Measurements from ENCODE around the gene NINL. TPM values are rescaled to one million over a fixed set of nuclear protein-coding genes. Genes with fewer than 3 reads are reported as not detected.

NINL gene
- total and polyA plus RNA-seq, 2 experiments from 2014 or later, result 26.4 to 61.3 TPM

DNA sequence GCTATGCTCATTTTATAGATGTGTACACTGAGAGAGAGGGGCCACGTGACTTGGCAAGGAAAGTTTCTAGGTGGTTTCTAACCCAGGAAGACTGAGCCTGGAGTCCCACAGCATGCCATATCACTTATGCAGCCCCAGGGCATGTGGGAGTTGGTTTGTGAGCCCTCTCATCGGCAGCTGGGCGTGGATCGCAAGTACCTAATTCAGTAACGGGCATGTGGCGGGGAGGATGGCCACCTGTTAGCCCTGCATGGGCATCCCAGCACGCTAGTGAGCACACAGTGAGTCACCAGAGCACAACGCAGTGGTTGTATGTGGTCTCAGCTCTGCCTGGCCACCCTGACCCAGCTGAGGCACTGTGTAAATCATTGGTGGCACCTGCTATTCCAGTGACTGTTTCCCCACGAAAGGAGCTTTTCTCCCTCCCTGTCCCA lies 88.3 kb downstream of the NINL start:
- peaks cover 5% of the 10 kb centered on the region for H3K36me3 ChIP-seq
- no peaks in the 10 kb centered on the region for H3K27me3 ChIP-seq
- no peaks in the 10 kb centered on the region for H3K9me3 ChIP-seq (ENCODE audit: low read depth)
- no peak for DNase-seq (ENCODE audit: low read depth in 1 of 2, low spot score in 1 of 2)
- TF ChIP-seq, protein P1, sequence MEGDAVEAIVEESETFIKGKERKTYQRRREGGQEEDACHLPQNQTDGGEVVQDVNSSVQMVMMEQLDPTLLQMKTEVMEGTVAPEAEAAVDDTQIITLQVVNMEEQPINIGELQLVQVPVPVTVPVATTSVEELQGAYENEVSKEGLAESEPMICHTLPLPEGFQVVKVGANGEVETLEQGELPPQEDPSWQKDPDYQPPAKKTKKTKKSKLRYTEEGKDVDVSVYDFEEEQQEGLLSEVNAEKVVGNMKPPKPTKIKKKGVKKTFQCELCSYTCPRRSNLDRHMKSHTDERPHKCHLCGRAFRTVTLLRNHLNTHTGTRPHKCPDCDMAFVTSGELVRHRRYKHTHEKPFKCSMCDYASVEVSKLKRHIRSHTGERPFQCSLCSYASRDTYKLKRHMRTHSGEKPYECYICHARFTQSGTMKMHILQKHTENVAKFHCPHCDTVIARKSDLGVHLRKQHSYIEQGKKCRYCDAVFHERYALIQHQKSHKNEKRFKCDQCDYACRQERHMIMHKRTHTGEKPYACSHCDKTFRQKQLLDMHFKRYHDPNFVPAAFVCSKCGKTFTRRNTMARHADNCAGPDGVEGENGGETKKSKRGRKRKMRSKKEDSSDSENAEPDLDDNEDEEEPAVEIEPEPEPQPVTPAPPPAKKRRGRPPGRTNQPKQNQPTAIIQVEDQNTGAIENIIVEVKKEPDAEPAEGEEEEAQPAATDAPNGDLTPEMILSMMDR (IDR thresholded peaks at IDR 0.05; ENCODE audit: low read depth, low read length), result no peak
- H3K4me3 ChIP-seq, result no peak overlapping the region
- H3K27ac ChIP-seq, result no peak overlapping the region
- no peaks in the 10 kb centered on the region for H3K4me1 ChIP-seq (ENCODE audit: low read depth)

DNA sequence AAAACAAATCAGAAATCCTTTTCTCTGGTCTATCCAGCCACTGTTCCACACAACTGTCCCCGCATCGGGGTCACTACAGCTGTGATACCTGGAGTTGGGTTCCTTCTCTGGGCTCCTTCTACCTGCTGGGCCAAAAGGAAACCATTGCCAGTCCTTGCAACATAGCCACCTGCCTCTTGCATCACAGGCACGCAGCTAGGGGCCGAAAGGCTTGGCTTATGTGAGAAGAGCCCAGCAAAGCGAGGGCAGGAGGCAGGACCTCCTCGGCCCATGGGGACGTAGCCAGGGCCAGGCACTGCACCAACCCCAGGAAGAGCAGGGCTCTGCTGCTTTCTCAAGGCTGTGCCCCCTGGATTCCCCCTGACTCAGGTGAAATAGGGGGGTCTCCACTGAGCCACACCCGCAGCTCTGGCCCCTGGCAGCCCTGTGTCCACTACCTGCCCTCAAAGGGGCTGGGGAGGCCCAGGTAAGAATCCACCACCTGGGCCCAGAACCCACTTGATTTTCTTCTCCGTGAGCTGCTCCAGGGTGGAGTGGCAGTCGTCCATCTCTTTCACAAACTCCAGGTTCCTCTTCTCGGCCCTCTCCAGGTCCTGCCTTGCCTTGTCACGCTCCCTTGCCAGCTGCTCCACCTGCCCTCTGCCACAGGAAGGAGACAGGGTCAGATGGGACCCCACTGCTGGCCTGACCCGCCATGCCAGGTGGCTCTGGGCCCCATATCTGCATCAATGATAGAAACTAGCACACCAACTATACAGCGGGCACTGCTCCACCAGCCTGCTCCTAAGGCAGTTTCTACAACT lies 89.0 kb downstream of the NINL start:
- Histone ChIP-seq H3K27me3 (no peaks in the 10 kb centered on the region), H3K9me3 (ENCODE audit: low read depth) (no peaks in the 10 kb centered on the region), H3K27ac (no peak overlapping the region), H3K4me3 (no peak overlapping the region), H3K36me3 (peaks cover 3% of the 10 kb centered on the region), H3K4me1 (ENCODE audit: low read depth) (no peaks in the 10 kb centered on the region)
- no peak for DNase-seq (ENCODE audit: low read depth in 1 of 2, low spot score in 1 of 2)
- TF ChIP-seq, protein P1 (IDR thresholded peaks at IDR 0.05; ENCODE audit: low read depth, low read length), result no peak

DNA sequence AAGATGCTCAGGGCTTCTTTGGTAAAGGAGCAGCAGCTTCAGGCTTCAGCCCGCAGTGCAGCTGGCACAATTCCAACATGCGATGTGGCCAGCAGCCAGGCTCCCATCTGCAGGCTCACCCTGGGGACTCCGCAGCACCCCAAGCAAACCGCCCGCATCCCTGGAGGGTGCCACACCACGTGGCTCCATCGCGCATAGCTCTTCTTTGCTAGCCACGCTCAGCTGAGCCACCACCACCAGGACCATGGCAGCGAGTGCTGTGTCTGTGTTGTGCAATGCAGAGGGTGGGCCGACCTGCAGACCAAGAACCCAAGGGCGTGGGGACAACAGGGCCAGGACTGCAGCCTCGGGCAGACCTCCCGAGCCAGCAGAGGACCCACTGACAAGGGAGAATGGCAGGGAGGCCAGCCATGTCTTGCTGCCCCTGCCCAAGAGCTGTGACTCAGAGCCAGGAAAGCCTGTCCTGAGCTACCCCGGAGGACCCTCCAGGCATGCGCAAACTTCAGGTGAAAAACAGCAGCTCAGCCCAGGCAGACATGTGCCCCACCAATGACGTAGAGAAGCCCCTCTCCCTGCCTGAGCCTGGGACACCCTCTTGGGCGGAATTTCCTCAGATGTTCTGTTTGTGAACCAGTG lies 90.0 kb downstream of the NINL start:
- H3K4me3 ChIP-seq, result no peak overlapping the region
- H3K4me1 ChIP-seq (ENCODE audit: low read depth), result no peaks in the 10 kb centered on the region
- no peaks in the 10 kb centered on the region for H3K27me3 ChIP-seq
- no peak for DNase-seq (ENCODE audit: low read depth in 1 of 2, low spot score in 1 of 2)
- TF ChIP-seq, protein P1 (IDR thresholded peaks at IDR 0.05; ENCODE audit: low read depth, low read length), result no peak
- H3K9me3 ChIP-seq (ENCODE audit: low read depth), result no peaks in the 10 kb centered on the region
- no peak overlapping the region for H3K27ac ChIP-seq
- peaks cover 6% of the 10 kb centered on the region for H3K36me3 ChIP-seq

DNA sequence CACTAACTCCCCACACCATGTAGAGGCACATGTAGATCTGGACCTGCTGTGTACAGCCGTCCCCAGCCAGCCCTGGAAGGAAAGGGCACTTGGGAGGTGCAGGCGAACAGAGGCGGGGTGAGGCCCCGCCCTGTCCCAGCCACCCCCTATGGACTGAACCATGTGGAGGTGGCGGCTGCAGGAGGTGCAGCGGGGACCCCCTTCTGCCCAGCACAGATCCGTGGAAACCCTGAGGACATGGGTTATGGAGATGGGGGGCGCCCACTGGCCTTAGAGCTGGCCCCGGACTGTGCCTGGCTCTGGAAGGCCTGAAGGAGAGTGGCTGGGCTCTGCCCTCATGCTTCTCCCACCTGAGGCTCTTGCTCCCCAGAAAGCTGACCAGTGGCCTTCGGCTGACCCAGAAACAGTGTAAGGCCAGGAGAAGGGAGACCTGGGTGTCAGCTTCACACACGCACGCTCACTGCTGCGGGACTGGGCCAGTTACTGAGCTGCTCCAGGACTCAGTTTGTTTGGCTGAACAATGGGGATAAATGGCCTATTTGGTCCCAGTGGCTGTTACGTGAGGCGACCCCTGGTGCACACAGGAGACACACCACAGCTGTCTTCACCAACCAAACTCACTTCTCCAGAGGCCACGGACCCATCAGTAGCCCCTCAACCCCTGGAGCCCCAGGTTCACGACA lies 90.7 kb downstream of the NINL start:
- Histone ChIP-seq H3K36me3 (peaks cover 6% of the 10 kb centered on the region), H3K27me3 (no peaks in the 10 kb centered on the region), H3K27ac (no peak overlapping the region), H3K4me3 (no peak overlapping the region), H3K4me1 (ENCODE audit: low read depth) (no peaks in the 10 kb centered on the region), H3K9me3 (ENCODE audit: low read depth) (no peaks in the 10 kb centered on the region)
- TF ChIP-seq, protein P1 (IDR thresholded peaks at IDR 0.05; ENCODE audit: low read depth, low read length), result no peak
- DNase-seq (ENCODE audit: low read depth in 1 of 2, low spot score in 1 of 2), result no peak

DNA sequence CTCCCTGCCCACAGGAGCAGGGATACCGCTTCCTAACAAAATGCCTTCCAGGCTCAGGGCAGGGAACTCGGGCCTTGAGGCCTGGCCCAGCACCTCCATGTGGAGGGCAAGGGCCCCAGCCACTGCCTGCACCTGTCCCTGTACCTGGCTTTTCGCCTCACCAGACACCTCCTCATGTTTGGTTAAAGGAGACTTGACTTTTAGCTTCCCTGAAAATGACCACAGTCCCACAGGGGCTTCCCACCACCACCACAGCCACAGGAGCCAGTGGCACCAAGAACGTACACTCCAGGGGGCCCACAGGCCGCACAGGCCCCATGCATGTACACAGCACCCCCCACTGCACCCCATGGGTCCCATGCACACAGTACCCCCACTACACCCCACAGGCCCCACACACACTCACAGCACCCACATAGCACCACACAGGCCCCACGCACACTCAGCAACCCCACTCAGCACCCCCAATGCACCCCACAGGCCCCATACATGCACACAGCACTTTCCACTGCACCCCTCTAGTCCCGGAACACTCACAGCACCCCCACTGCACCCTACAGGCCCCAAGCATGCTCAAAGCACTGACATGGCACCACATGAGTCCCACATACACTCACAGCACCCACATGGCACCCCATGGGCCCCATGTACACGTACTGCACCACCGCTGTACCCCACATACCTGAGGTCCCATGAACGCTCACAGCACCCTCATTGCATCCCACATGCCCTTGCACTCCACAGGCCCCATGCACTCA lies 91.4 kb downstream of the NINL start:
- Histone ChIP-seq H3K4me1 (ENCODE audit: low read depth) (no peaks in the 10 kb centered on the region), H3K36me3 (peaks cover 7% of the 10 kb centered on the region), H3K4me3 (no peak overlapping the region), H3K27me3 (no peaks in the 10 kb centered on the region), H3K27ac (peak overlapping the region; percentile 58), H3K9me3 (ENCODE audit: low read depth) (no peaks in the 10 kb centered on the region)
- TF ChIP-seq, protein P1 (IDR thresholded peaks at IDR 0.05; ENCODE audit: low read depth, low read length), result no peak
- DNase-seq (ENCODE audit: low read depth in 1 of 2, low spot score in 1 of 2), result no peak
